Astrocyte (in vitro differentiated cells and primary cell): Measurements from ENCODE around the gene G2E3.
"Not testable (repeated sequence)": the region's sequence is repeated elsewhere in the genome, so short reads cannot be mapped to it uniquely, and the experiment has no call there.

ENCODE experiments used
- CTCF ChIP-seq: IDR thresholded peaks from 2 replicates; pipeline ENCODE4 v1.5.1; 2011; ENCODE audit warnings: low read depth, mild to moderate bottlenecking, inconsistent platforms, low read length, moderate library complexity; ENCODE audit not compliant: insufficient read depth
- EZH2 ChIP-seq: IDR thresholded peaks from 2 replicates; pipeline ENCODE4 v1.6.1; 2012; ENCODE audit warnings: mild to moderate bottlenecking, low read length, inconsistent platforms; ENCODE audit not compliant: insufficient read depth

GRCh38 chr14:30574777-30575176 is 15.8 kb downstream of the G2E3 start:
- not testable (repeated sequence) for TF ChIP-seq CTCF, EZH2
